ENCODE measurements around the gene NAB1.
"Not testable (repeated sequence)": the region's sequence is repeated elsewhere in the genome, so short reads cannot be mapped to it uniquely, and the experiment has no call there.

Gene NAB1

GRCh38 chr2:190674966-190675650 is 26.2 kb downstream of the NAB1 start:
- DNase-seq, result no peak

GRCh38 chr2:190677255-190677654 is 28.4 kb downstream of the NAB1 start:
- no peak for DNase-seq

- no peak for DNase-seq
Measured at GRCh38 chr2:190678444-190679162, 29.7 kb downstream of the NAB1 start.

- DNase-seq, result no peak
Measured at GRCh38 chr2:190679391-190679790, 30.5 kb downstream of the NAB1 start.

- no peak for DNase-seq
Measured at GRCh38 chr2:190679813-190680591, 31.1 kb downstream of the NAB1 start.

GRCh38 chr2:190682168-190682567 is 33.3 kb downstream of the NAB1 start:
- DNase-seq, result no peak

GRCh38 chr2:190683802-190684201 is 34.9 kb downstream of the NAB1 start:
- DNase-seq, result no peak

- no peak for DNase-seq
Measured at GRCh38 chr2:190684931-190685330, 36.0 kb downstream of the NAB1 start.

GRCh38 chr2:190685333-190685732 is 36.5 kb downstream of the NAB1 start:
- no peak for DNase-seq

GRCh38 chr2:190693533-190694232 is 44.8 kb downstream of the NAB1 start:
- DNase-seq, result no peak

GRCh38 chr2:190694479-190694878 is 45.6 kb downstream of the NAB1 start:
- no peak for DNase-seq

- no peak for DNase-seq
Measured at GRCh38 chr2:190695739-190696138, 46.9 kb downstream of the NAB1 start.

GRCh38 chr2:190696792-190697398 is 48.0 kb downstream of the NAB1 start:
- no peak for DNase-seq

- no peak for DNase-seq
Measured at GRCh38 chr2:190697421-190697820, 48.5 kb downstream of the NAB1 start.

- DNase-seq, result no peak
Measured at GRCh38 chr2:190698895-190699294, 50.0 kb downstream of the NAB1 start.

- no peak for DNase-seq
Measured at GRCh38 chr2:190701586-190701985, 52.7 kb downstream of the NAB1 start.

- DNase-seq, result no peak
Measured at GRCh38 chr2:190705280-190705679, 56.4 kb downstream of the NAB1 start.

GRCh38 chr2:190707726-190708125 is 58.8 kb downstream of the NAB1 start:
- no peak for DNase-seq

- not testable (repeated sequence) for DNase-seq
Measured at GRCh38 chr2:190708650-190709049, 59.8 kb downstream of the NAB1 start.

GRCh38 chr2:190711069-190711468 is 62.2 kb downstream of the NAB1 start:
- DNase-seq, result no peak

- DNase-seq, result no peak
Measured at GRCh38 chr2:190713471-190713870, 64.6 kb downstream of the NAB1 start.

GRCh38 chr2:190714958-190715357 is 66.1 kb downstream of the NAB1 start:
- DNase-seq, result no peak
